HG03558 (cell line): ENCODE results near the gene NOX3.

Experiments used
- ATAC-seq: cut with Tn5 transposase; IDR thresholded peaks from one replicate; pipeline ENCODE4 v1.9.1; 2021; ENCODE audit warnings: moderate number of reproducible peaks; ENCODE audit not compliant: unreplicated experiment; ENCODE audit errors: extremely low read depth

NOX3 gene

DNA sequence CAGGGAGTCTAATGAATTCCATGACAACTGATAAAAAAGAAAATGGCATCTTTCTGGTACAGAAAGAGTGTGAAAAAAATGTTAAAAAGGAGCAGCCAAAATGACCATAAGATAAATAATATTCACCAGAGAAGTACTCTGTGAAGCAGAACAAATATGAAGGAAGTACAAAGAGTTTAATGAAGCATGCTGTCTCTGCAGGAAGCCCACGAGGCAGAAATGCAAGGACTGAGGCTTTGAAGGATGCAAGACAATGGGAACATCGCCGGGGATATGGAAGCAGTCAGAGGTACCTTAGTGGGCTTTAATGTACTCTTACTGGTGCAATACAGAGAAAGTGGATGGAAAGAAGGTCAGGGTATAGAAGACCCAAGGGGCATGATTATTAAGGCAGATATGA is 50.7 kb downstream of the NOX3 start:
- no peak for ATAC-seq

DNA sequence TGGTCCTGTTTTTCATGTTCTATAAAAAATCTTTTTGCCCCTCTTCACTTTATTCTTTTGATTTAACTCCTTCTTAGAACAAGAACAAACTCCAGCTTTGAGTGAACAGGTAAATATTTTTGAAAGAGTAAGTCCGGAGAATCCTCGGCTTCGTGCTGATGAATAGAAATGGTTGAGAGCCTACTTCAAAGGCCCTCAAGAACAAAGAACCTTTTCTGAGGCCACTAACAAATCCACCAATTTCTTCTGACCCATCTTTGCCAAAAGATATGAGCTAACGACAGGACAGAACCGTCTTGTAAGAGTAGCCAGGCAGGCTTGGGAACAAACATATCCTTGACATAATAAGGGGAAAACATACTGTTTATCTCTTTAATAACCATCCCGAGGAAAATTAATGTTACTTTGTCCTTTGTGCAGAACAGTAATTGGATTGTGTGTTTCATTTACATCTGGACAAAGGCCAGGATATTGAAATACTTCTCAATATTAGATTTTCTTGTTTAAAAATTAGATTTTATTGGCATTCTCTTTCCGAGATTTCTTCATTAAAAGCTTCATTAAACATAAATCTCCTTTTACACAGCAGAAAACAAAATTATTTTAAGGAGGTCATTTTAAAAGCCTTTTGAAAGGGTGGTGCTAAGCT is 52.9 kb downstream of the NOX3 start:
- no peak for ATAC-seq

DNA sequence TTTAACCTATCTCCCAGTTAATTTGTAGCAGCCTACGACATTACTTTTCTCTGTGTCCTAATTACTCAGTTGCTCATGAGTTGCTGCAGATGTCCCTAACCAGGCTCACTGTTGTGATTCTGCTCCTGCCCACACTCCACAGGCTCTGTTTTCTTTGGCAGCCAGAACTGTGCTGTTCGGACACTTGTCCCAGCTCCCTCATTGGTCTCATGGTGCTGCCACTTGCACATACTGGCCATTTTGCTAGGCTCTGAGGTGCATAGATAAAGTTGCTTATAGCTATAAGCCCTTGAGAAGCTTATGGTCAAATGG is 55.0 kb downstream of the NOX3 start:
- no peak for ATAC-seq

DNA sequence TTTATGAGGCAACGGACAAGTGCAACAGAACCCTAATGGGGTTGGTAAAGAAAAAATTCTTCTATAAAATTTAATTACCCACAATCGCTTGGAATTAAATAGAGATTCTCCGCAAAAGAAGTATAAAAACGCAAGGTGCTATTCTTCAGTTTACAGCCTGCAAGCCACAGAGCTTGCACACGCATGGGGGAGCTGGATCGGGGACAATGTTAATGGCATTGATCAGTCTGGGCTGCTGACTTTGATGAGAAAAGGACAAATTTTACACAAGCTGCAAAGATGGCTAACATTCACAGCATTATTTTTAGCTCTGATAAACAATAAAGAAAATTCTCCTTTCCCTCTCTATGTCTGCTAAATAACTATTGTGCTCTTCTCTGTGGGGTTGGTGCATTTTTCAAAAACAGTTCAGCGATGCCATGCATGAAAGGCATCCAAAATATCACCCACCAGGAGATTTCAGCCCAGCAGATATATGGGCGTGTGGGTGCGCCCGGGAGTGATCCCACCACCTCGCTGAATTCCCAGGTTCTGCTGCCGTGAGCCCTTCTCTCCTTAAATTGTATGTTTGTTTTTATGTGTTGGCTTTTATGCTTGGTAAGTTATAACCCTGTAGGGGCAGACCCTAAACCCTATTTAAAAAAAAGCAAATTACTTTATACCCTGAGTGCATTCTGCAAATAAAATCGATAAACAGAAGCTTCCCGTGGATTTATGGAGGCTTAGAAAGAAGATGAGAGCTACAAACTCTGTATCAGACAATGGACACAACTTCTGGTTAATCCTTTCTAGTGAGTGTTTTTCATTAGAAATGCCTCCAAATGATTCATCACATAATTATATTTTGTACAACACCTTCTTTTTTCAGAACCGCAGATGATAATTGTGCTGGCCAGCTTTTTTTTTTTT is 55.6 kb downstream of the NOX3 start:
- no peak for ATAC-seq

DNA sequence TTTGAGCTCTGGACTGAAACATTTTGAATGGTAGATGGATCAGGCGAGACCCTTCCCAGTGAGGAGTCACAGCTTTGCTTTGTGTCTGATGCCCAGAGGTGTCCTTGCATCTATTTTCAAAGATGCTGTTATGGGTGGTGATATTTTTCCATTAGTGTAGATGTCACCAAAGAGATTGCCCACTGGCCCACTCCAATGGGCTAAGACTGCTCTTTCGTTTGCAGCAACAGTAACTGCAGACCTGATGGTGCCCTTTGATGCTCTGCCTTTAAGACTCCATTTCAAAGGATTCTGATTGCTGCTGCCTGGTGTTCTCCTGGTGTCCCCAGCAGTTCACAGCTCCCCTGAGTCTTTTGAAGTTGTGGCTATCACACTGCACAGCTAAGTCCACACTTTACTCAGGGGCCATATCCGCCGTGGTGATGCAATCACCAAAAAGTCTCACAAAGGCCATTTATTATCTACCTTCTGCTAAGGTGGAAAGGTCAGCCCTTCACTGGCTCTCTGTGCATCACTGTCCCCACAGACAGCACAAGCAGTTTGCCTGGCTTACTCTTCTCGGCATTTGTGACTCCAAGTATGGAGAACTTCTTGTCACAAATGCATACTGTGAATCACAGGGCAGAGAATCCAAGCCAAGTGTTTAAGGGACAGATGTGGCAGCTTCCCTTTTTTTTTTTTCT is 56.4 kb downstream of the NOX3 start:
- no peak for ATAC-seq

DNA sequence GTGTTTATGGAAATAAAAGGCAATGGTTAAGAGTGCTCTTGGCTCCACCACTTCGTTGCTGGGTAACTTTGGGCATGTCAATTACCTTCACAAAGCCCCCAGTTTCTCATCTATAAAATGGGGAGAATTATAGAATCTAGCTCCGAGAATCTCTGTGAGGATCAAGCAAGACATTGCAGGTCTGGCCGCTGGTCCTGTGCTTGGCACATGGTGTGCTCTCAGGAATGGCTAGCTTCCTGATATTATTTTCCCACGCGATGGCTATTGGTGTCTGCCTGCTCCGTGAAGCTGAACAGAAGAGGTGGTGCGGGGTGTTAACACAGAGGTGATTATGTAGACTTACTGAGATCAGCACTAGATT is 57.0 kb downstream of the NOX3 start:
- ATAC-seq: no peak

DNA sequence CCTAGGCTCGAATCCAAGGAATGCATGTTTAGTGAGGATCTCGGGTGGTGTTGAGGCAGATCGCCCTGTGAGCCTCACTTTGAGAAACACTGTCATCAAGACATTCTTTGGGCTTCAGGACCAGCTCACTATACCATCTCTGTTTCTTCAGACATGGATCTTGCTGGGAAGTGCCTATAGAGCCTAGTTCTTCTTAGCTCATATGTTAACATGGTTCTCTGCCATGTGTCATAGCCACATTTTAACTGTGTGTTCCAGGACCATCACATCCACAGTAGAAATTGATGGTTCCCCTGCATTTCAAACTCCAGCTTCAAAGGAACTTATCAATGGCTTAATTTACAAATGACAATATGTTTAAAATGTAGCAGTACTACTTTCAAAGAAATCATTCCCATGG is 57.4 kb downstream of the NOX3 start:
- ATAC-seq: no peak

DNA sequence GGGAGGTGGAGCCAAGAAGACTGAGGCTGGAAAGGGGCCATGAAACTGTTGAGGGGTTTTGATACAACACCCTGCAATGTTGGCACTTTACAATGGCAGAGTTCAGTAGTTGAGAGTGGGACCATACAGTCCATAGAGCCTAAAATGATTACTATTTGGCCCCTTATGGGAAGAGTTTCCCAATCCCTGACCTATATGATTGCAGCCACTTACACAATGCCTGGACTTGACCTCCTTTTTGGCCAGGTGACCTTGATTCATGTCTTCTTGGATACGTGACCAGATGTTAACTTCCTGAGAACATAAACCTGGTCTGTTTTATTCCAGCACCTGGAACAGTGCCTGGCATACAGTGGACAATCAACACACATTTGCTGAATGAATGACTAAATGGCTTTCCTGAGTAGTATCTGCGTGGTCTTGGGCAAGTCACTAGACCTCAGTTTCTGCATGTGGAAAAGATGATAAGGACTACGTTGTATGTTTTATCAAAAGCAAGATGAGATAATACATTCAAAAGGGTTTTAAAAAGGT is 58.4 kb downstream of the NOX3 start:
- ATAC-seq: no peak

DNA sequence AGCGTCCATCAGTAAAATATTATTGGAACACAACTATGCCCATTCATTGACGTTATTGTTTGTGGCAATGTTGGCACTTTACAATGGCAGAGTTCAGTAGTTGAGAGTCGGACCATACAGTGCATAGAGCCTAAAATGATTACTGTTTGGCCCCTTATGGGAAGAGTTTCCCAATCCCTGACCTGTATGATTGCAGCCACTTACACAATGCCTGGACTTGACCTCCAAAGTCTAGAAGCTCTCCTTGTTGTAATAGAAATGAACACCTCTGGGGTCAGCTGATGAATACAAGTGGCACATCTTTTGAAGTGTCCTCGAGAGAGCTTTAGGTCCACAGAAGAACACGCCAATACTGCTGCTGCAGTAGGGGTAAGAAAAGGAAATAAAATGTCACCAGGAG is 59.0 kb downstream of the NOX3 start:
- no peak for ATAC-seq

DNA sequence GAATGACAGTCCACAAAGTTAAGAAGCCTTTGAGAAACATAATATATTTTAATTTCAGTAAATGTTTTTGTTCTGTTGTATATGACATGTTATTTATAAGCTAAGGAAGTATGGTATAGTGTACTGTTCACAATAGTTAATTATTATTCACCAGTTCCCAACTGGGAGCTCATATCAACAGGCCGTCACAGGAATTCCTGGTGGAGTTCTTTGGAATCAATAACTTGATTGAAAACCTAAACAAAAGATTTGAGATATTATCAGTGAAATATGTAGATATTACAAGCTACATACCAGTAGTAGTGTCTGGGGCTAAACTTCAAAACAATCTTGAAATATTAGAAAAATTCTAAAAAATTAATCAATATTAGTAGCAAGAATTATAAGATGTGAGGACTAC is 60.3 kb downstream of the NOX3 start:
- ATAC-seq: no peak

DNA sequence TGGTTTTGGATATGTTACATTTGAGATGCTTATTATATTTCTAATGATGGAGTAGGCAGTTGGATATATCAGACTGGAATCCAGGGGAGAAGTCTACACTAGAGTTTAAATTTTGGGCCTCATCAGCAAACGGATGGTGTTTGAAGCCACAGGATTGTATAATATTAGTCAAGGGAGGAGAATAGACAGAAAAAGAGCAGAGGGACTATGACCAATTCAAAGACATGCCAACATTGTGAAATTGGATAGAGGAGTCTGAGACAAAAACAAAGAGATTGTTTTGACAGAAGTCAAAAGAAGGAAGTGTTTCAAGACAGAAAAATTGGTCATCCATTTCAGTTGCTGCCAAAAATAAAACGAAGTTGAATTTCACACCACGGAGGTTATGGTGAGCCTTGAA is 66.5 kb downstream of the NOX3 start:
- no peak for ATAC-seq

DNA sequence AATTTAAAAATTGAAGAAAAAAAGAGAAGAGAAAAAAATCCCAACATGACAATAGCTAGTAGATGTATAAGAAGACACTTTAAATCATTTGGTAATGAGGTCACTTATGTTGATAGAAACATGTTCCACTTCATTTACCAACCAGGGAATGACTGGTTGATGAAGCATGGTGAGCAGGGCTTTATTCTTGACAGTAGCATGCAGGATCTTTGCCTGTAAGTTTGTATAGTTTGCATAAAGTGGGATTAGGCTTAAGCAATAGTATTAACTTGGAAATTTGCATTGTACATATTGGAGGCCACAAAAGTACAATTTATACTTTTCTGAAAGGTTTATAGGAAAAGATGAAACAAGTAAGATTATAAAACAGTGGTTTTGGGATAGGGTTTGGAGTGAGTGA is 67.0 kb downstream of the NOX3 start:
- no peak for ATAC-seq

DNA sequence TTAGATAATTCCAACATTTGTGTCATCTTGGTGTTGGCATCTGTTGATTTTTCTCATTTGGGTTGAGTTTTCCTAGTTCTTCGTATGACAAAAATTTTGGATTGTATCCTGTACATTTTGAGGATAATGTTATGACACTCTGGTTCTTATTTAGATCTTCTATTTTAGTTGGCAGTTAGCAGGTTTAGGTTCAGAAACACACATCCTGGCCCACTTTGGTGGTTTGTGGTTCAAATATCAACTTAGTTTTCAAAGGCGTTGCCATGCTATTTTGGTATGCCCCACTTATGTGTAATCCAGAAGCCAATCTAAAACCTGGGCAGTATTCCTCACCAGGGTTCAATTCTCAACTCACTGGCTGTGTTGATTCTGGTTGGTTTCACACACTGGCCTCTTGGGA is 68.2 kb downstream of the NOX3 start:
- ATAC-seq: no peak

DNA sequence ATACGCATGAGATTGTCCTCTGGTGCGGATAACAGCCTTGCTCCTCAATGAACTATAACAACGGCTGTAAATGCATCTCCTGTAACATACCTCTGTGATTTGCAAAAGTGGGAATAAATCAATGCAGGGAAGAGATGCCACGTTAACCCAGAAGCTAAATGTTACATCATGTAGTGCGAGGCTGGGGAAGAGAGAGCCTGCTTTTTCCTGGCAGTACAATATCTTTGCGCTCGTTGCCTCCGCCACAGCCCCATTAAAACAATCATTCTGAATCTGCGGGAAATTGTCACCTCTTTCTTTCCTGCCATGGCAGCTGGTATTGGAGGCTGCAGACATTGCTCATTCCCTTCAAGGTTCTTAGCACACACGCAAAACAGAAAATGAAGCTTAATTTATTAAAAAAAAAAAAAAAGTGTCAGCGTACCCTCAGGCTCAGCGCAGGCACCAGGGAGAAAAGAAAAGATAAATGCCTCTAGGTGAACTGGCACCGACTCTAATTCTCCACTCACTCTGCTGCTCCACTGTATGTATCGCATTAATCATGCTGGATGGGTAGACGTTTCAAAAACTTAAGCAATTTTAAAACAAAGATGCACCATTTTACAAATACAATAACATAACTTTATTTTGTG is 71.2 kb downstream of the NOX3 start:
- no peak for ATAC-seq

DNA sequence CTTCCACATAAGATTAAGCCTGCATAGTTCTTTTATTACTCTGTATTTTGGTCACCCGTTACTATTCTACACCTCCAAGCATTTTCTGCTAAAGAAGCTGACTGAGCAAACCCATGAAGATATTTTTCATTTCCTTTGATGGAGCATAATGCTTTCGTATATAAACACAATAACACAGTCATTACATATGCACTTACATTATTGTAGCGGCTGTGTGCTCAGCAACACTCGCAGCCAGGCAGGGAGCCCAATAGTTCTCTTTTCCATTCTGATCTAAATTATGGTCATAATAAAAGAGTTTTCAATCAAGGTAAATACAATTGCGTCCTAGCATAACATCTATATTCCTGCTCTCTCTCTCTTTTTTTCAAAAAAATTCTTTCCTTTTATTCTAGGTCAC is 71.7 kb downstream of the NOX3 start:
- ATAC-seq: no peak

DNA sequence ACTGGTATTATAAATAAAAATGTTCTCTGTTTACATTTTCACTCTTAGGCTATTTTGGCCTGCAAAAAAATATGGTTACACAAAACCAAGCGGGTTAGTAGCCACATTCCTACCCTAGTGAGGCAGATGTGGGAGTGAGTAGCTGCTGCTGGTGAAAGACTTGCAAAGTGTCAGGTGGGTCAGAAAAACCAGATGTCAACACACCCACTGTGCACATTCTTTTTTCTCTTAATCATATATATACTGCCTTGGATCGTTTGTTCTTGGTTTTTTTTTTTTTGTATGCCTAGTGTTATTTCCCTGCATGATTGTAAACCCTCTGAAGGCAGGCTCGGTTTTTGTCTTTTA is 73.3 kb downstream of the NOX3 start:
- ATAC-seq: no peak

DNA sequence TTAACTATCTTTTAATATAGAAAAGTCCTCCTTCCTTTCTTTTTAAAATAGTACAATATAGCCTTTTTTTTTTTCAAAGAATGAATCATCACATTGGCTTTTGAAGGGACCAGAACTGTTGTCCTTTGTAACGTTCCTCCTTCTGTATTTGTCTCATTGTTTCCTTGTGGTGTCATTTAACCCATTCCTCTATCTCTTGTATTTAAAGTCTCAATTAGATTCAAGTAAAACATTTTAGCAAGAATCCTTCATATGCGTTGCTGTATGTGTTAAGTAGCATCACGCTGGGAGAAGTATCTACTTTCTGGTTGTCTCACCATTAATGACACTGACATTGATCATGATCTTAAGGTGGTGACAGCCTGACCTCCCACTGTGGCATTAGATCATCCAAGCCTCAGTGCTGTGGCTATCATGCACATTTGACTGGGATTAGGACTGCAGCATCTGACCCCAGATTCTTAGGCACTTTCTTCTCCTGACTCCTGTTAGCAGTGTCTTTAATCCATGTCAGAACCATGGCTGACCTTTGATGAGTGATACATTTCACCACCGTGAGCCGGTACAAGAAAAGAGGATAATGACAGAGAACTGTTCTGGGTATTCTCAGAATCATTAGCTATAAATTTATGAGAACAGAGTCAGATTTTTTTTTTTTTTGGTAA is 73.8 kb downstream of the NOX3 start:
- ATAC-seq: no peak

DNA sequence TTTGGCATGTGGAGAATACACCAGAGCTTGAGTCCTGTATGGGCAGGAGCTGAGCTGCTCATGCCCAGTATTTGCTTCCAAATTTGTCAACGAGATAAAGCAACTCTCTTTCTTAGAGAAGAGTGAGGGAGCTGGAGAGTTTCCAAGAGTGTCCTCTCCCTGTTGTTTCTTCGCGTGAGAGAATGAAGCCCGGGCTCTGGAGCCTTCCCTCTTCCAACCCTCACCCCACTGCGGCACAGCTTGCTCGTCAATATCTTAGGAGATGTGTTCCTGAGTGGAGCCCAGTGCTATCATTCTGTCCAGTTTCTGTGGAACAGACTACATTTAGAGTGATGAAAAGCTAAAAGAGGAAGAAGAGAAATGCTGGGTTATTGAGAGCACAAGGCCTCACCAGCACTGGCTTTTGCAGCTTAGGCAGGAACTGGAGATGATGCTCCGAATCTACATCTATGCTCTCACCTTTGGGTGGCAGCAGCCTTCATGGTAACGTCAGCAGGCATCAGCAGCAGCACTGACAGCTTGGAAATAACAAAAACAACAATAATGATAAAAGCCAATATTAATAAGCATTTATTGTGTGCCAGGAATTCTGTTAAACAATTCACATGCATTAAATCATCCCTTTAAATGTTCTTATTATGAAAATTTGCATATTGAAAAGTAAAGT is 74.8 kb downstream of the NOX3 start:
- ATAC-seq: no peak

DNA sequence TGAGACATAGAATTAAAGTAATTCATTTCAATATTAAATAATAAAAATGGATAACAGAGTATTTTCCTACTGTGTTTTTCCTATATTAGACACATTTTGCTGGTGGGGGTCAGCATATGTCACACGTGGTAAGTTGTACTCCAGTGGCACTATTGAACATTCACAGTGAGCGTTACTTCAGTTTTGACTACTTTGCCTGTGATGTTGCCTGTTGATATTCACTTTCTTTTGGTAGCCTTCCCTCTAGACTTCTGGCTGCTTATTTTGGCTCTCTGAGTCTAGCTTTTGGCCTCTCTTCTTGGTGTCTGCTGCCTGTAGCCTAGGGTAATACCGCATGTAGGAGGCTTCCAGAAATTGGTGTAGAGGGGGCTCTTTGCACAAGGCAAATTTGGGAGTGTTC is 76.9 kb downstream of the NOX3 start:
- peak; percentile 13 for ATAC-seq

DNA sequence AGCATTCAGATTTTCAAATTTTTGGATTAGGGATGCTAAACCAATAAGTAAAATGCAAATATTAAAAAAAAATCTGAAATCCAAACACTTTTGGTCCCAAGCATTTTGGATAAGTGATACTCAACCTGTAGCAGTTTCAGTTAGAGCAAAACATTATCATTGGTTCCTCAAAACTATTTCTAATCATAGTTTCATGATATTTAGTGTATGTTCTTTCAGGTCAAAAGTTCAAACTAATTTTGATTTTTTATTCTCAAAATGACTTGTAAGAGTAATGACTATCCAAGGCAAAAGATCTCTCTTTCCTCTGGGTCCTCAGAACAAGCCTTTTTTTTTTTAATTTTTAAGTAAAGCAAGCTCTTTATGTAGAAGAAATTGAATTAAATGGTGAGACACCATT is 77.4 kb downstream of the NOX3 start:
- peak; percentile 67 for ATAC-seq
